Measurements from ENCODE around the gene ZNF883.

Gene ZNF883

GRCh38 chr9:112917047-112917986 is 94.7 kb downstream of the ZNF883 start:
- no peak for DNase-seq

DNA sequence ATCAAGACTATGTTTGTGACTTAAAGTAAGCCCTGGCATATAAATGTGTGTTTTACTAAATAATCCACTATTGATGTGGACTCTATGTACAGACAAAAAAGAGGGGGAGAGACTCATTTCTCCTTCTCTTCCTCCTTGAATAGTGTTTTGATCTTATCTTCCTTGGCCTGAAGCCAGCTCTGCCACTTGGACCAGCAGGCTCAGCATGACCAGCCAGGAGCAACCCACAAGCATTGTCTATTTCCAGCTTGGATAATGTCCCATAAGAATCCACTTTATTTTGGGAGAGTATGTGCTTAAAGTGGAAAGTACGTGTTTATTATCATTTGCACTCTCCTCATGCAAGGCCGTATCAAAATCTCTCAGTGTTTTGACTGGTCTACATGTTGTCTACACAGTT is 97.5 kb downstream of the ZNF883 start:
- DNase-seq = no peak

DNA sequence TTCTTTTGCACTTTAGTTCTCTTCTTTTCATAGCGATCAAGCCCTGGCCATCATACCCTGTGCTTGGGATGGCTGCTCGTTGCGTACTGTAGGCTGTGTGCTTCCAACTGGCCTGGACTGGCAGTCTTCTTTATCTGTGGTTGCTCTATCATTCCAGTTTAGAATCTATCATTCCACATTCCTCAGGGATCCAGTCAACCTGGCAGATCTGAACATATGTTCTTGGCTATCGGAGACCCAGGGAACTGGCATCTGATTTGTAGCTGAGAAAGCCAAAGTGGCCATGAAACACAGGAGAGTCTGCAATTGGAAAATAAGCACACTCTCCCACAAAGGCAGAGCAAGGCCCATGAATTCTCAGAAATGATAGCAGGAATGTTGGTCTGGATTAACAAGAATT is 98.7 kb downstream of the ZNF883 start:
- no peak for DNase-seq

DNA sequence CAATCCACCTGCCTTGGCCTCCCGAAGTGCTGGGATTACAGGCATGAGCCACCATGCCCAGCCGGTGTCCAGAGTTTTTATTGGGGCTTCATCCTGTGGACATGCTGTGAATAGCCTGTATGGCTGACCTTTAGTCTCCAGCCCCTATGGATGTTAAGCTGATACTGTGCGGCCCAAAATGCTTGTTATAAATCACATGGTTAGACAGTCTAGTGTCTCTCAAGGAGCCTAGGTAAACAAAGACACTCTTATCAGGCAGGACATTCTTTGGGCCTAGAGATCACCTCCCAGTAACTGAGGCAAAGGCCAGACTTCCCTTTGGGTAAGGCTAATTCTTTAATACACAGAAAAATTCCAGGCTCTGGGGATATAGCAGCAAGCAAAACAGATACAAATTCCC is 99.4 kb downstream of the ZNF883 start:
- DNase-seq = no peak

DNA sequence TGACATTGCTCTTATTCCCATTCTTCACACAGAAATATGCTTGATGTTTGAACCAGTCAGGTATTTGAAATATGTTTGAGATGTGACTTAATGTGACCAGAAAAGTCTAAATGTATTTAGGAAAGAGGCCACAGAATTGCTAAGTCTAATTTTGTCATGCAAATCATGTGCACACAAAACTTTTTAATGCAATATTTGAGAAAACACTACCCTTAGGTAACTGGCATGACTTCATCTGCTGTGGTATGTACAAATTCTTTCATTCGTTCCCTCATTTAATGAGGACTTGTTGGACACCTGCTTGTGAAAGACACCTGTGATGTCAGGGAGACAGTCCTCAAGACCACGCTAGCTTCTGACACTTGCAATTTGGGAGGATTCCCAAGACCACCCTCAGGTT is 100.3 kb downstream of the ZNF883 start:
- DNase-seq = no peak
